COLO668 (cell line): ENCODE results near the gene SPRR3.

Source experiments
- DNase-seq: peaks from one replicate; lab custom pipeline; 2025; ENCODE audit not compliant: unreplicated experiment; lab: John Stamatoyannopoulos, UW

Gene SPRR3

DNA sequence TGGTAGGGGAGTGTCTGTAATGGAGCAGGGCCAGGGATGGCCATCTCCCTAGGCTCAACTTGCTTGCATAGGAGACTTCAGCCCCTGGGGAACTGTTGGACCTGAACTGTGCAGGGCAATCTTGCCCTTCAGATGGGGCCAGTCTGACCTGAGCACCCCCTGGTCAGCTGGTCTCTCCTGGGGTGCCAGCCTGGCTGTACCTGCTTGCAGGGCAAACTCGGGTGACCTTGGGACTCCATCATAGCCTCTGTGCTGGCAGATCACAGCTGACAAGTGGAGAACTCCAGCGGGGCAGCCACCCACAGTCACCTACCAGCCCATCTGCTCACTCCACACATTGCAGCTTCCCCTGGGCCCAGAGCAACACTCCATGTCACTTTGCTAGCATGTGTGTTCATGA is 47.7 kb downstream of the SPRR3 start:
- DNase-seq: no peak
